ENCODE results near the gene EZH1. TPM values are rescaled to one million over a fixed set of nuclear protein-coding genes. Genes with fewer than 3 reads are reported as not detected.

Gene EZH1
- total RNA-seq, 5 donors from 2014 or later (not counting 1 experiment from before 2014, with no cell fraction given): 87.1 to 161 (median 146) TPM

GRCh38 chr17:42699415-42699740 lies 45.5 kb downstream of the EZH1 start:
- POLR2A ChIA-PET: no interaction called here
- ATAC-seq (replicated peaks in 1 of 4) (no peak), DNase-seq (no peak)
- peaks cover 0 to under 1% of the 10 kb centered on the region in 2 experiments for H3K4me1 ChIP-seq (ENCODE audit: control insufficient read depth in 1 of 2, extremely low read depth in 1 of 2, insufficient read depth in 2 of 2, low read length in 2 of 2)
- peaks cover 0 to 3% (median under 1%) of the 10 kb centered on the region in 3 donors for H3K4me1 Mint-ChIP-seq
- H3K4me3 Mint-ChIP-seq: no peak overlapping the region
- no peak overlapping the region for H3K4me3 ChIP-seq (ENCODE audit: control insufficient read depth in 1 of 2, extremely low read depth in 1 of 2, low read length in 1 of 2)
- H3K27me3 Mint-ChIP-seq: no peaks in the 10 kb centered on the region
- CTCF ChIA-PET: interaction anchor here in 1 of 2 donors (0.6 kb wide), 1 partner anchor 271 kb away, joined by 3 read pairs; no protein-coding TSS in a partner anchor
- H3K9me3 ChIP-seq: no peaks in the 10 kb centered on the region
- H3K27me3 ChIP-seq (replicated peaks in 1 of 2; ENCODE audit: control insufficient read depth in 2 of 2, extremely low read depth in 1 of 2, insufficient read depth in 2 of 2, low read length in 1 of 2): no peaks in the 10 kb centered on the region
- no peaks in the 10 kb centered on the region for H3K9me3 Mint-ChIP-seq
- H3K36me3 Mint-ChIP-seq: peaks cover 45% of the 10 kb centered on the region
- peaks cover 15 to 43% of the 10 kb centered on the region in 2 donors for H3K36me3 ChIP-seq (ENCODE audit: control insufficient read depth in 2 of 2, extremely low read depth in 1 of 2, insufficient read depth in 1 of 2, low read length in 1 of 2)
- no peak overlapping the region for H3K27ac Mint-ChIP-seq
- no peak overlapping the region for H3K27ac ChIP-seq (ENCODE audit: low read length)
- WGBS (ENCODE audit: insufficient coverage): 94% methylated on average over 2 of the region's 4 CpGs

- DNase-seq: no peak
- no peaks in the 10 kb centered on the region for H3K9me3 ChIP-seq
- CTCF ChIA-PET: interaction anchor here in 1 of 2 donors (0.6 kb wide), 1 partner anchor 271 kb away, joined by 3 read pairs; no protein-coding TSS in a partner anchor
- no peaks in the 10 kb centered on the region for H3K27me3 ChIP-seq (replicated peaks in 1 of 2; ENCODE audit: control insufficient read depth in 2 of 2, extremely low read depth in 1 of 2, insufficient read depth in 2 of 2, low read length in 1 of 2)
- H3K4me1 Mint-ChIP-seq: peaks cover 0 to under 1% (median 0%) of the 10 kb centered on the region in 3 donors
- POLR2A ChIA-PET: no interaction called here
- no peak overlapping the region for H3K27ac Mint-ChIP-seq
- H3K27me3 Mint-ChIP-seq: no peaks in the 10 kb centered on the region
- 82% methylated on average over 2 of the region's 2 CpGs for WGBS (ENCODE audit: insufficient coverage)
- no peak overlapping the region for H3K4me3 Mint-ChIP-seq
- H3K36me3 Mint-ChIP-seq: peaks cover 42% of the 10 kb centered on the region
- H3K4me3 ChIP-seq (ENCODE audit: control insufficient read depth in 1 of 2, extremely low read depth in 1 of 2, low read length in 1 of 2): no peak overlapping the region
- no peaks in the 10 kb centered on the region for H3K4me1 ChIP-seq (ENCODE audit: control insufficient read depth in 1 of 2, extremely low read depth in 1 of 2, insufficient read depth in 2 of 2, low read length in 2 of 2)
- H3K27ac ChIP-seq (ENCODE audit: low read length): no peak overlapping the region
- no peak for ATAC-seq (replicated peaks in 1 of 4)
- no peaks in the 10 kb centered on the region for H3K9me3 Mint-ChIP-seq
- peaks cover 12 to 38% of the 10 kb centered on the region in 2 donors for H3K36me3 ChIP-seq (ENCODE audit: control insufficient read depth in 2 of 2, extremely low read depth in 1 of 2, insufficient read depth in 1 of 2, low read length in 1 of 2)
These were observed 46.0 kb downstream of the EZH1 start for GRCh38 chr17:42698736-42699414.

DNA sequence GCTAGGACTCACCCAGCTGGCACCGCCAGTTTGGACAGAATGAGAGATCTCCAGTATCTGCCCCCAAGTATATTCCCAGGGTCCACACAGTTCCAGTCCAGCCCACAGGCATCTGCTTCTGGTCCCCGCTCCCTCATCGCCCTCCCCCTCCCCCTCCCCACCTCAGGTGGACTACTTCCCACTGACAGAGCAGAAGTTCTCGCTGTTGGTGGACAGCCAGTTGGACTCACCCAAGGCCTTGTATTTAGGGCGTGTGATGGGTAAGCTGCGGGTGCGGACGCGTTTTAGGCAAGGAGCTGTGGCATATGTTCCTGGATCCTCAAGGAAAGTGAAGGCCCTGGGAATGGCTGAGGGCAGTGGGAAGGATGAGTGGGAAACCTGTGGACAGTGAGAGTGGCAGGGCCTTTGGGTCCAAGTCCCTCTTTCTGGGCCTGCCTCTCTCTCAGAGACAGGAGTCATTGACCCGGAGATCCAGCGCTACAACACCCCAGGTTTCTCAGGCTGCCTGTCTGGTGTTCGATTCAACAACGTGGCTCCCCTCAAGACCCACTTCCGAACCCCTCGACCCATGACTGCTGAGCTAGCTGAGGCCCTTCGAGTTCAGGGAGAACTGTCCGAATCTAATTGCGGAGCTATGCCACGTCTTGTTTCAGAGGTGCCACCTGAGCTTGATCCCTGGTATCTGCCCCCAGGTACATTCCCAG lies 47.6 kb downstream of the EZH1 start:
- CTCF ChIA-PET: no interaction called here
- DNase-seq (no peak), ATAC-seq (replicated peaks in 1 of 4) (no peak)
- POLR2A ChIA-PET: no interaction called here
- 94% methylated on average over 14 of the region's 19 CpGs for WGBS (ENCODE audit: insufficient coverage)
- Mint-ChIP-seq H3K36me3 (peaks cover 29% of the 10 kb centered on the region), H3K27me3 (no peaks in the 10 kb centered on the region), H3K27ac (no peak overlapping the region), H3K4me1 (no peaks in the 10 kb centered on the region), H3K4me3 (no peak overlapping the region), H3K9me3 (no peaks in the 10 kb centered on the region)
- Histone ChIP-seq H3K36me3 (ENCODE audit: control insufficient read depth in 2 of 2, extremely low read depth in 1 of 2, insufficient read depth in 1 of 2, low read length in 1 of 2) (peaks cover 12 to 22% of the 10 kb centered on the region in 2 donors), H3K4me1 (ENCODE audit: control insufficient read depth in 1 of 2, extremely low read depth in 1 of 2, insufficient read depth in 2 of 2, low read length in 2 of 2) (no peaks in the 10 kb centered on the region), H3K27me3 (replicated peaks in 1 of 2; ENCODE audit: control insufficient read depth in 2 of 2, extremely low read depth in 1 of 2, insufficient read depth in 2 of 2, low read length in 1 of 2) (no peaks in the 10 kb centered on the region), H3K27ac (ENCODE audit: low read length) (no peak overlapping the region), H3K9me3 (no peaks in the 10 kb centered on the region), H3K4me3 (ENCODE audit: control insufficient read depth in 1 of 2, extremely low read depth in 1 of 2, low read length in 1 of 2) (no peak overlapping the region)

DNA sequence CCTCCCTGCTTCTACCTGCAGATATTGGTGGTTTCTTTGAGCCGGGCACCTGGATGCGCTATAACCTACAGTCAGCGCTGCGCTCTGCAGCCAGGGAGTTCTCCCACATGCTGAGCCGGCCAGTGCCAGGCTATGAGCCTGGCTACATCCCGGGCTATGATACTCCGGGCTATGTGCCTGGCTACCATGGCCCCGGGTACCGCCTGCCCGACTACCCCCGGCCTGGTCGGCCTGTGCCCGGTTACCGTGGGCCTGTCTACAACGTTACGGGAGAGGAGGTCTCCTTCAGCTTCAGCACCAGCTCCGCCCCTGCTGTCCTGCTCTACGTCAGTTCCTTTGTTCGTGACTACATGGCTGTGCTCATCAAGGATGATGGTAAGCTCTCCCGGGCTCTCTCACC lies 49.3 kb downstream of the EZH1 start:
- WGBS (ENCODE audit: insufficient coverage): 99% methylated on average over 19 of the region's 20 CpGs
- ATAC-seq (replicated peaks in 1 of 4) (no peak), DNase-seq (no peak)
- H3K27me3 Mint-ChIP-seq: no peaks in the 10 kb centered on the region
- peaks cover 4 to 9% of the 10 kb centered on the region in 2 donors for H3K36me3 ChIP-seq (ENCODE audit: control insufficient read depth in 2 of 2, extremely low read depth in 1 of 2, insufficient read depth in 1 of 2, low read length in 1 of 2)
- H3K9me3 ChIP-seq: no peaks in the 10 kb centered on the region
- H3K4me3 ChIP-seq (ENCODE audit: control insufficient read depth in 1 of 2, extremely low read depth in 1 of 2, low read length in 1 of 2): no peak overlapping the region
- H3K27me3 ChIP-seq (replicated peaks in 1 of 2; ENCODE audit: control insufficient read depth in 2 of 2, extremely low read depth in 1 of 2, insufficient read depth in 2 of 2, low read length in 1 of 2): no peaks in the 10 kb centered on the region
- no peaks in the 10 kb centered on the region for H3K4me1 ChIP-seq (ENCODE audit: control insufficient read depth in 1 of 2, extremely low read depth in 1 of 2, insufficient read depth in 2 of 2, low read length in 2 of 2)
- no peaks in the 10 kb centered on the region for H3K4me1 Mint-ChIP-seq
- H3K27ac Mint-ChIP-seq: no peak overlapping the region
- ChIA-PET POLR2A (no interaction called here), CTCF (no interaction called here)
- H3K27ac ChIP-seq (ENCODE audit: low read length): no peak overlapping the region
- H3K36me3 Mint-ChIP-seq: peaks cover 14% of the 10 kb centered on the region
- H3K4me3 Mint-ChIP-seq: no peak overlapping the region
- no peaks in the 10 kb centered on the region for H3K9me3 Mint-ChIP-seq

DNA sequence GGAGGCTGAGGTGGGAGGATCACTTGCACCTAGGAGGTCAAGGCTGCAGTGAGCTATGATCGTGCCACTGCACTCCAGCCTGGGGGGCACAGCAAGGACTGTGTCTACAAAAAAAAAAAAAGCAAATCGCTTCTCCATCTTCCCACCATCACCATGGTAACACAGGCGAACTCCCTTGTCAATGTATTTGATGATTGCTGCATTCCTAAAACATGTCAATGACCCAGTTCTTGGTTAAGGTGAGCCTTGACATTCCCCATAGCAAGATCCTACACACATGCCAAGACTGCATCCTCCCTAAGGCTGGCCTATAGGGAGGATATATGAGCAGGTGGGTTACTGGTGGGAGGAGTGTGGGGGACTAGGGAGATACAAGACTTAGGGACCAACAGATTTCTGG lies 50.3 kb downstream of the EZH1 start:
- H3K4me3 Mint-ChIP-seq: no peak overlapping the region
- peaks cover 13% of the 10 kb centered on the region for H3K36me3 Mint-ChIP-seq
- H3K4me1 Mint-ChIP-seq: no peaks in the 10 kb centered on the region
- peaks cover 0 to 5% of the 10 kb centered on the region in 2 donors for H3K36me3 ChIP-seq (ENCODE audit: control insufficient read depth in 2 of 2, extremely low read depth in 1 of 2, insufficient read depth in 1 of 2, low read length in 1 of 2)
- H3K27me3 ChIP-seq (replicated peaks in 1 of 2; ENCODE audit: control insufficient read depth in 2 of 2, extremely low read depth in 1 of 2, insufficient read depth in 2 of 2, low read length in 1 of 2): no peaks in the 10 kb centered on the region
- no peak for DNase-seq
- H3K27ac ChIP-seq (ENCODE audit: low read length): no peak overlapping the region
- no peaks in the 10 kb centered on the region for H3K9me3 Mint-ChIP-seq
- no CpG with 5 or more reads among the region's 3 CpGs for WGBS (ENCODE audit: insufficient coverage)
- no peak for ATAC-seq (replicated peaks in 1 of 4)
- ChIA-PET POLR2A (no interaction called here), CTCF (no interaction called here)
- H3K4me1 ChIP-seq (ENCODE audit: control insufficient read depth in 1 of 2, extremely low read depth in 1 of 2, insufficient read depth in 2 of 2, low read length in 2 of 2): no peaks in the 10 kb centered on the region
- H3K27me3 Mint-ChIP-seq: no peaks in the 10 kb centered on the region
- no peak overlapping the region for H3K27ac Mint-ChIP-seq
- H3K4me3 ChIP-seq (ENCODE audit: control insufficient read depth in 1 of 2, extremely low read depth in 1 of 2, low read length in 1 of 2): no peak overlapping the region
- H3K9me3 ChIP-seq: no peaks in the 10 kb centered on the region

- WGBS (ENCODE audit: insufficient coverage): 92% methylated on average over 8 of the region's 11 CpGs
- Mint-ChIP-seq H3K4me1 (no peaks in the 10 kb centered on the region), H3K9me3 (no peaks in the 10 kb centered on the region), H3K36me3 (peaks cover 4% of the 10 kb centered on the region), H3K27ac (no peak overlapping the region), H3K4me3 (no peak overlapping the region), H3K27me3 (no peaks in the 10 kb centered on the region)
- CTCF ChIA-PET: no interaction called here
- Histone ChIP-seq H3K27me3 (replicated peaks in 1 of 2; ENCODE audit: control insufficient read depth in 2 of 2, extremely low read depth in 1 of 2, insufficient read depth in 2 of 2, low read length in 1 of 2) (peaks cover 0 to 3% of the 10 kb centered on the region in 2 experiments), H3K4me1 (ENCODE audit: control insufficient read depth in 1 of 2, extremely low read depth in 1 of 2, insufficient read depth in 2 of 2, low read length in 2 of 2) (no peaks in the 10 kb centered on the region), H3K36me3 (ENCODE audit: control insufficient read depth in 2 of 2, extremely low read depth in 1 of 2, insufficient read depth in 1 of 2, low read length in 1 of 2) (peaks cover 0 to 5% of the 10 kb centered on the region in 2 donors), H3K9me3 (no peaks in the 10 kb centered on the region), H3K4me3 (ENCODE audit: control insufficient read depth in 1 of 2, extremely low read depth in 1 of 2, low read length in 1 of 2) (no peak overlapping the region), H3K27ac (ENCODE audit: low read length) (no peak overlapping the region)
- no peak for DNase-seq
- POLR2A ChIA-PET: no interaction called here
- no peak for ATAC-seq (replicated peaks in 1 of 4)
These were observed 52.4 kb downstream of the EZH1 start for GRCh38 chr17:42692489-42692888.
